GM18517 (cell line): Measurements from ENCODE around the gene PLA2G4B.

Experiments used
- ATAC-seq: cut with Tn5 transposase; IDR thresholded peaks from one replicate; pipeline ENCODE4 v1.9.1; 2021; ENCODE audit warnings: mild to moderate bottlenecking, moderate library complexity; ENCODE audit not compliant: unreplicated experiment

The PLA2G4B gene, protein sequence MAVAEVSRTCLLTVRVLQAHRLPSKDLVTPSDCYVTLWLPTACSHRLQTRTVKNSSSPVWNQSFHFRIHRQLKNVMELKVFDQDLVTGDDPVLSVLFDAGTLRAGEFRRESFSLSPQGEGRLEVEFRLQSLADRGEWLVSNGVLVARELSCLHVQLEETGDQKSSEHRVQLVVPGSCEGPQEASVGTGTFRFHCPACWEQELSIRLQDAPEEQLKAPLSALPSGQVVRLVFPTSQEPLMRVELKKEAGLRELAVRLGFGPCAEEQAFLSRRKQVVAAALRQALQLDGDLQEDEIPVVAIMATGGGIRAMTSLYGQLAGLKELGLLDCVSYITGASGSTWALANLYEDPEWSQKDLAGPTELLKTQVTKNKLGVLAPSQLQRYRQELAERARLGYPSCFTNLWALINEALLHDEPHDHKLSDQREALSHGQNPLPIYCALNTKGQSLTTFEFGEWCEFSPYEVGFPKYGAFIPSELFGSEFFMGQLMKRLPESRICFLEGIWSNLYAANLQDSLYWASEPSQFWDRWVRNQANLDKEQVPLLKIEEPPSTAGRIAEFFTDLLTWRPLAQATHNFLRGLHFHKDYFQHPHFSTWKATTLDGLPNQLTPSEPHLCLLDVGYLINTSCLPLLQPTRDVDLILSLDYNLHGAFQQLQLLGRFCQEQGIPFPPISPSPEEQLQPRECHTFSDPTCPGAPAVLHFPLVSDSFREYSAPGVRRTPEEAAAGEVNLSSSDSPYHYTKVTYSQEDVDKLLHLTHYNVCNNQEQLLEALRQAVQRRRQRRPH

DNA sequence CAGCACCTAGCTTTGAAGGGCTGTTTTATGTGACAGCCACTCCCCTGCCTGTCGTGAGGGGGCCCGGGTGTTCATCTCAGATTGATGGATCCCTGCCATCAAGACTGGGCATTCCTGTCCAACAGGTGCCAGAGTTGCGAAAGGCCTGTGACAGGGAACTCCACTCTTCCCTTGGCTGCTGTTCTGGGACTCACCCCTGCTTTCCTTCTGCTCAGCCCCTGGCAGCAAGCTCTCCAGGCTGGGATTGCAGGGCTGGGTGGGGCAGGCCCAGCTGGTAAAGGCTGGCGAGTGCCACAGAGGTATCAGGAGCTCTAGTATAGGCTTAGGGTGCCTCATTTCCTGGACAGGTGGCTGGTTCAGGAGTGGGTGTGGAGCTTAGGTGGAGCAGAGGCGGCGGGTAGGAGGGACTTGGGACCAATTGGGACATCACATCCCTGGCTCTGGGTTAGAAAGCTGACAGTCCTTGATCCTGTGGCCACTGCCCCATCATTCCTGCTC lies at the start of gene PLA2G4B:
Gene PLA2G4B (plus strand): TSS at position 448 of the 498 bp plus-strand sequence. CDS start 67 bp downstream, outside the sequence.
- ATAC-seq, result no peak

DNA sequence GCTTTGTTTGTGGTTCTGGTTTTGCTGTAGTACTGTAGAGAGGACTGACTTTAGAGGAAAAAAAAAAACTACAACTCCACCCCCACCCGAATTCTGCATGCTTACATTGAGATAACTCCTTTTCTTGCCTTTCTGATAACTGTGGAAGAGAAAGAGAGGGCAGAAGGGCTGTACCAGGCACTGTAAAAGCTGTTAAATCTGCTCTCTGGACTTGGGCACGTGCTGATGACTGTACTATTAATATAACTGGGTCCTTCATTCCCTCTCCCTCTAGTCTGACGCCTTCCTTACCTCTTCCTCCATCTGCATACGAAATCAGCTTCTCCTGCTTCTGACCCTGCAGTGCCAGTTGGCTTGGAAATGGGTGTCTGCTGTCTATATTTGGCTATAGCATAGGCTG lies 49.4 kb upstream of the PLA2G4B start:
- no peak for ATAC-seq

DNA sequence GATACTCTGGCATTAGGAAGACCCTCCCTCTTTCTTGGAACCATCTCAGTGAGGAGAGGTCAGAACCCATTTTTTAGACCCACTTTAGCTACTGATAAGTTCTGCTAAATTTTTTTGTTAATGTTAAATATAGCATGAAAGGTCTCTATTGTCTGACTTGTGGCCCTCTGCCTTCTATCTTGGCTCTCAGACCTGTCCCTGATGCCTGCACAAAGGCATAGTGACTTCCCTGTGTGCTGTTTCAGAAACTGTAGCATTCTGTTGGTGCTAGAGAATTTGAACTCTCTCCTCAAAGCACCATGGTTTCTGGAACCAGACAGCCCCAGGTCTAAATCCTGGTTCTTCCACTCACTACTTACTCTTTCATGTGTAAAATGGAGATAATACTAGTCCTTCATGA lies 49.0 kb upstream of the PLA2G4B start:
- ATAC-seq, result no peak

DNA sequence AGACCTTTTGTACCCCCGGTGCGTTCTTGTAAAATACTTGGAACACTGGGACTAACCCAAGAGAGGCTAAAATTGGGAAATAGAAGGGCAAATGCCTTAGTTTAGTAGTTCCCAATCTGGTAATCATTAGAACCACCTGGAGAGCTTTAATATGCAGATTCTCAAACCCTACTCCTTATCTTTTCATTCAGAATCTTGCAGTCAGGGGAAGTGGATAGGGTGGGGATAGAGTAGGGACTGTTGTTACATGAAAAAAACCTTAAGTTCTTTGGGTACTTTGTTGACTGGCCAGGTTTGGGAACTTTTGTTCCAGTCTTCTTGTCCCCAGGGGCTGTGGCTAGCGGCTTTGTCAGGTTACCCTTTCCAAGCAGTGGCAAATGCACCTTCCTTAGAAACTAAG lies 48.5 kb upstream of the PLA2G4B start:
- ATAC-seq, result no peak

DNA sequence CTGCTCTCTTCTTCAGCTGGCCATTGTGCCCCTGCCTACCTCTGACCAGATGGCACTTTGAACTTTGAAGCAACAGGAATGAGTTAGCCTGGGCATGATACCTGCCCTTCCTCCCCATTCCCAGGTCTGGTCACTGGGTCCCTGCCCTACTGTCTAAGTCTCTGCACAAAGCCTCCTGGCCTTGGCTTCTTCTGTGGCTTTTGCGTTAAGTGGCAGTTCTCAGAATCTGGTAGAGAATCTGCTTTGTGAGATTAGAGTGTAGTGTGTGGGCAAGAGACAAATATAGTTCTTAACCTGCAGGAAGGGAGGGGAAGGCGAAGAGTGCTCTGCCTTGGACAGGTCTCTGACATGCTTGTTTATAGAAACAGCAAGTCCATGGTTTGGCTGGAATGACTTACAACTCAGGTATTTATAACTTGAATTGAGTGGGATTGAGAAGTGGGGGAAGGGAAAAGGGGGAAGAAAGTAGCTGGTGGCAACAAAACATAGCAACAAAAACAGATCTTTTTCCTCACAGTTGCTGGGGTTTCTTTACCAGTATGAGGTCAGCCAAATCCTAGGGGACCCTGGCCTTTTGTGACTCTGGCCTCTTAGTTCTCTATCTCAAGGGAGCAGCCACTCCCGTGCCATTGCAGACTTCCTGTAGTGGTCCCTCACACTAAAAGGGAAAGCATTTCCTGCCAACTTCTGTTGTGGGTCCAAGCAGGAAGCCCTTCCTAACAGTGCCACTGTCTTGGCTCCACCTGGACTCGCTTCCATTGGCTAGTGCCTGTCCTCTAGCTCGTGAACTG lies 47.7 kb upstream of the PLA2G4B start:
- no peak for ATAC-seq

DNA sequence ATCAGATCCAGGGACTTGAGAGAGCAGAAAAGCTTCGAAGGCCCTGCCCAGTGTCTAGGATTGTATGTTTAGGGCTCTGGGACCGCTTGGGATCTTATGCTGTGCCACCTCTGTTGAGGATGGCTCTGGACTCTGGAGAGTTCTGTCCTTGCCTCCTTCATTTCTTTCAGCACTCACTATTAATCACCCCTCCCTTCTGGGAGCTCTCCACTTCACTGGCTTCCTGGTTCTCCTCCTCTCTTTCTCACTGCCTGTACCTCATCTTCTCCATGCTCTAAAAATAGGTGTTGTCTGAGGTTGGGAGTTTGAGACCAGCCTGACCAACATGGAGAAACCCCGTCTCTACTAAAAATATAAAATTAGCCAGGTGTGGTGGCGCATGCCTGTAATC lies 47.1 kb upstream of the PLA2G4B start:
- ATAC-seq, result no peak

DNA sequence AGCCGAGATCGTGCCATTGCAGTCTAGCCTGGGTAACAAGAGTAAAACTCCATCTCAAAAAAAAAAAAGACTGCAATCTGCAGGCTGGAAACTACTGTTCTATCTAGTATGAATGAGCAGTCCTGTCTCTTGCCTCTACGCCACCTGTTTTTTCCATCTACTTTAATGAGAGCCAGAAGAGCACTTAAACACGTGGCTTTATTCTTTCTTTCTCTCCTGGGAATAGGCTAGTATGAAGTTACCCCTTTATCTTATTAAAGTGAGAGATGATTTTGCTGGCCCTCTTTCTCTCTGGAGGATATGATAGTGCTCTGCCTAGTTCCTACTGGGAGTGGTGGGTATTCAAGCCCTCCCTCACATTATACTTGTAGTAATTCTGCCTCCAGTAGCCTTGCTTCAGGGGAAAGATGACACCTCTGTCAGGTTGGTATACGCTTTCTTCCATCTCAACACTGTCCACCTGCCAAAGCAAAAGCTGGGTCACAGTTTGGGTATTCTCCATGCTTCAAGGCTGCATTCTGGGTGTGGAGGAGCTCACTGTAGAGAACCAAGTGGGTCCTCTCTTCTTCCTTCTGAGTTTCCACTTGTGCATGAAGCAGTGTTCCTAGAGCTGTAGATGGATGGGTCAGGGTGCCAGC lies 46.5 kb upstream of the PLA2G4B start:
- ATAC-seq, result no peak

DNA sequence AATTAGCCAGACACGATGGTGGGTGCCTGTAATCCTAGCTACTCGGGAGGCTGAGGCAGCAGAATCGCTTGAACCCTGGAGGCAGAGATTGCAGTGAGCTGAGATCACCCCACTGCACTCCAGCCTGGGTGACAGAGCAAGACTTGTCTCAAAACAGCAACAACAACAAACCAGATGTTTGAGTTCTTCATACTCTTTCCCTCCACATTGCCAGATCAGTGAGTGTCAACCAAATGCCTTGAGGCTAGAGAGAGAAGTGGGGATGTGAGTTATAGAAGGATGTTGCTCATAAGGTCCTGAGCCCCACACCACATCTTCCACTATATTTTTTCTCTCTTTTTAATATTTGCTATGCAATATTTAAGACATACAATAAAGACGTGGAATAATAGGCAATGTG lies 44.6 kb upstream of the PLA2G4B start:
- no peak for ATAC-seq

DNA sequence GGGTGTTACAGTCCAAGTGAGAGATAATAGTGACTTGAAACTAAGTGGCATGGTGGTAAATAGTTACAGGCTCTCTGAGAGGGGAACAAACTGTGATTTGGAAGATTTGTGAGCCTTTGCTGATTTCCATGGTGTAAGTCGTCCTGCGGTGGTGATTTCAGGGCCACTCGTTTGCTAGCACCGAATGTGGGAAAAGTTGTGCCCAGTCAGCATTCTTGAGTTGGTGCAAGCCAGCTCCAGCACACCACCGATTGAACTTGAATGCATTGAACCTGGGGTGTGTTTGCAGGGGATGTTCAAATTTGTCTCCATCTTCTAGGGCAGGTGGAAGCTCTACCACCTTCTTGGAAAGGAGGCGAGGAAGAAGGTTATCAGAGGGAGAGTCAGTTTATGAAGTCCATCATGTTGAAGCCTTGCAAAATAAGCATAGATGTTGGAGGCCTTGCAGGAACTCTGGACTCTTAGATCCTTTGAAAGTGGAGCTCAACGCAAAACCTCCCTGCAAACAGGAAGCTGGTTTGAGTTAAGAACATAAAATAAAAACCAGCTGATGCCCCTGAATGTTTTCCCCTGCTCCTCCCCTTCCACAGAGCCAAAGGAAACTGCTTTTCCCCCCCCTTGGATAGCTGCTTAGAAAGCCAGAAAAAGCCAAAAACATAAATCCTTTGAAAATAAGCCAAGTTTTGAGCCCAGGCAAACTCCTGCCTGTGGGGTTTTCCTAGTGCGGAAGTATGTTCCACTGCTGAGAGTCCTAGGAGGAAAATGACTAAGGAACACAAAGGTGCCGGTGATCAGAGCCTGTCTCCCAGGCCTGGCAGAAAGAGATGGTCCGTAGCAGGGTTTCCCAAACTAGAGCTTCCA lies 42.4 kb upstream of the PLA2G4B start:
- ATAC-seq, result no peak

DNA sequence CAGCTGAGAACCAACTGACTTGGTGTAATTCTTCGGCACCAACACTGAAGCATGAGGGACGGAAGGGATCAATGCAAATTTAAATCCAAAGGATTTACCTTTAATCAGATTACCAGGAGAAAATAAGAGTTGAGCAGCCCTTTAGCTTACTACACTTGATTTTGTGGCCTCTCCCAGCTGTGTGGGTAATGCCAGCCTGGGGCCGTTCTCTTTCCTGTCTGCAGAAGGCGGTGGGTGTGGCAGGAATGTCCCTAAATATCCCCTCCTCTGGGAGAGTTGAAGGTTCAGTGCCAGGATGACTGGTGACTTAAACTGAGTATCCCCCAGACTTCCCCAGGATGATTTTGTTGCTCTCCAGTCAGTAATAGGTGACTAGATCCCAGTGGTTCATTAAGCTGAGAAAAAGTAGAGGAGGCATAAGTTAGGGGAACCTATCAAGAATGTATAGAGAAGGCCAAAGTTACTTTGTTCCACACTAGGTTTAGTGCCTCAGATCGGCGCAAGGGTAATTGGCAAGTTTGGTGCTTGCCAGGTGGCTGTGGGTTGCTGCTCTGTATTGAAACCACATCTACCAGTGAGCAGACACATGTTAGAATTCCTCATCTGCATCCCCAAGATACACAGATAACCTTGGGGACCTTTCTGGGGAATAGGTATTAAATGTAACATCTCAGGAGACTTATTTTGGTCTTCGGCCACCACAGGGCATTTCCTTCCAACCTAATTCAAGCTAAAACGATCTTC lies 41.3 kb upstream of the PLA2G4B start:
- ATAC-seq, result no peak

DNA sequence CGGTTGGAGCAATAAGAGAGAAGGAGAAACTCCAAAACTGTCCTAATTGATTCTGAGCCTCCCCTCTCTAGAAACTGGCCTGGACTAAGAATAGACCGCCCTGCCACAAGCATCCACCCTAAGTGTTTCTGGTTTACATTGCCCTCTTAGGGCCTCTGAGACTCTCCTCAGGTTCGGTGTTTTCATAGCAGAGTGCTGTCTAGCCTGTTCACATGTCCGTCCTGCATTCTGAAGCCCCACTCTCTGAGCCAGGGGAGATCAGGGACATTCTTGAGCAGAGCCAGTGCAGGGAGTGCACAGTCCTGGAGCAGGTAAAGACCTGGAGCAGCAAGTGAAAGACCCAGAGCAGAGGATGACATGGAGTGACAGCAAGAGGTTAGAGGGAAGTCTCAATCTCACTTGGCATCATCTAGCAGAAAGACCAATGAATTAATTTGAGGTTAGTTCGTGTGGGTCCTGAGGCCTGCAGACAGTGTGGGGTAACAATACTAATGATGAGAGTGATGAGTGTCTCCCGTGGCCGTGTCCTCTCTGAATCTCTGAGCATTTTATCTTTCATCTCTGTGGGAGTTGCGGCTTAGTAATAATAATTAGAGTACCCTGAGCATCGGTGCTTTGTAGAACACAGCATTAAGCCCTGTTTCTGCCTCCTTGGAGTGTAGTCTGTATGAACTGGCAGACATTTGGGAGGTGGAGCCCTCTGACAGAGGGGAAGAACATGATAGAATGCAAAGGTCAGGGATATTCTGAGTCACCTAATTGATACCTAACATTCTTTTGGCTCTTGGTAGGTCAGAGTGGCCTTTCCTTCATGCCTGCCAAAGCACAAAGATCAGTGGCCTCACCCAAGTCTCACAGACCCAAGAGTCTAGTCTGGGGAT lies 39.8 kb upstream of the PLA2G4B start:
- no peak for ATAC-seq

DNA sequence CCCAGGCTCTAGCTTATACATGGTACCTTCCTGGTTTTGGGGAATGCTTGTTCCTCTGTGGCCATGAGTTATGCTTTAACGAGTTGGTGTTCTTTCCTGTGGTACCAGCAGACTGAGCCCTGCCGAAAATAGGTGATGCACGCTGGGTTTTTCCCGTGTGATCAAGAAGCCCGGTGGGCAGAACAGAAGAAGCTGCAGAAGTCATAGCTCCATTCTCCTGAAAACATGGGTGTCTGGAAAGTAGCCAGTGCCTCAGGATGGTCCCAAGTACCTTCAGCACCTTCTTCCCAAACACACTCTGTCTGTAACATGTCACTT lies 39.2 kb upstream of the PLA2G4B start:
- ATAC-seq, result no peak

DNA sequence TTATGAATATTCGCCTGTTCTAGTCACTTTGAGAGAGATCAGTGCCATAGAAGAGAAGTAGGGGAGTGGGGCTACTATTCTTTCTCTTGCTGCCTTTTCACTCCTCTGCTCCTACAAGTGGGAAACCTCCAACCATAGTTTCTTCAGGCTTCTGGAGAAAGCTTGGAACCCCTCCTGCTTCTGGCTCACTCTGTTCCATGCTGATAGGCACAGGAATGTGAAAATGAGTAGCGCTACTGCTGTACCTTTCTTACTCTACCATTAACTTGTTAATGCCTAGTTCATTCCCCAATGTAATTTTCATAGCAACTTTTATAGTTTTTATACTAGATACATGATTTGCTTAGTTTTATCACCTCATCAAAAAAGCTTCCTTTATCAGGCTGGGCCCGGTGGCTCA lies 37.5 kb upstream of the PLA2G4B start:
- no peak for ATAC-seq

DNA sequence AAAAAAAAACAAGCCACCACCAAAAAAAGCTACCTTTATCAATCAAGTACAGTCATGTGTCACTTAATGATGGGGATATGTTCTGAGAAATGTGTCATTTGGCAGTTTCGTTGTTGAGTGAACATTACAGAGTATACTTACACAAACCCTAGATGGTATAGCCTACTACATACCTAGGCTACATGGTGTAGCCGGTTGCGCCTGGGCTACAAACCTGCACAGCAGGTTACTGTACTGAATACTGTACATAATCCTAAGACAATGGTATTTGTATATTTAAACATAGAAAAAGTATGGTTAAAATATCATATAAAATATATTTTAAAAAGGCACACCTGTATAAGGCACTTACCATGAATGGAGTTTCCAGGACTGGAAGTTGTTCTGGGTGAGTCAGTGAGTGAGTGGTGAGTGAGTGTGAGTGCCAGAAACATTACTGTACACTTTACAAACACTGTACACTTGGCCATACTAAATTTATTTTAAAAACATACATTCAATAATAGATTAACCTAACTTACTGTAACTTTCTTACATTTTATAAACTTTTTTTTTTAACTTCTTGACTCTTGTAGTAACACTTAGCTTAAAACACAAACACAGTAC lies 36.7 kb upstream of the PLA2G4B start:
- no peak for ATAC-seq

DNA sequence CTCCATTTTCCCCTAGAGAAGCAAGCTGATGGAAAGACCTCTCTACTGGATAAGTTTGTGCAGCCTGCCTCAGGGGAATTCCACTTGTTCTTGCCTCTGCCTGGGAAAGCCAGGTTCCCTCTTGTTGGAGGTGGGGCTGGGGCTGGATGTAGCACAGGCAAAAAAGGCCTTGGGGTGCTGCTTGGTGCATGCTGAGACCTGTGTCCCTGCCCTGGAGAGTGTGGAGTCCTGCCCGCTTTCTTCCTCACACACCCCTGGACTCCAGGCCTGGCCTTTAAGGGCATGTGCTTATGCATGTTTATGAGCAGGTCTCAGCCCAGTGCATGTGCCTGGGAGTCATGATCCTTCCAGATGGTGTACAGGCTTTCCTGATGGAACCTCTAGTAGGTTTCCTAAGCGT lies 34.3 kb upstream of the PLA2G4B start:
- no peak for ATAC-seq

DNA sequence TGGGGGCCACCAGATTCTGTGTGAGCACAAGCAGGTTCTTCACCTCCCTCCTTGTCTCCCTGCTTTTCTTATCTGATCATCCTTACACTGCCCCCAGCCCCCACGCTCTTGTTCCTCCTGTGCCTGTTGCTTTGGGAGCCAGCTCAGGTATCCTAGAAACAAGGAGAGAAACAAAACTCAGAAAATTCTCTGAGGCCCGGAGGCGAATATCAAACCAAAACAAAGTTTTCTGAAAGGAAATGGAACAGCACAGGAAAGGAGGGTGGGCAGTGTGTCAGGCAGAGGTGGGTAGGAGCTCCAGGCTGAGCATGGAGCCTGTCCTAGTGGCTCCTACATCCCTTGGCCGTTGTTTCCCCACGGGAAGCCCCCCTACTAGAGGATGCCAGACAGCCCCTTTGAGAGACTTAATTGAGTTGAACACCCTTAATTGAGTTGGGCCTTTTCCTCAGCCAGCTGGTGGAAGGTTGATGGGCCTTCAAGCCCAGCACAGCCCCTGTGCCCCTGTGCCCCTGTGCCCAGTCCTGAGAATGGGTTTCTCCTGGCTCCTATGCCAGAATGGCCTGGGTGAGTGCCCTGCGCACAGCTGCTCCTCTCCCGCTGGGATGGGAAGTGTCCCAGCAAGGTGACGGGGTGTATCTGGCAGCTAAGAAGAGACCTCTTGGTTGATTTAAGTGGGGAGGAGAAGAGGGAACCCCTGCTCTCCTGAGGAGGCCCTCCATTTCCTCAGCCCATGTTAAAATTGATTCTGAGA lies 33.6 kb upstream of the PLA2G4B start:
- no peak for ATAC-seq

DNA sequence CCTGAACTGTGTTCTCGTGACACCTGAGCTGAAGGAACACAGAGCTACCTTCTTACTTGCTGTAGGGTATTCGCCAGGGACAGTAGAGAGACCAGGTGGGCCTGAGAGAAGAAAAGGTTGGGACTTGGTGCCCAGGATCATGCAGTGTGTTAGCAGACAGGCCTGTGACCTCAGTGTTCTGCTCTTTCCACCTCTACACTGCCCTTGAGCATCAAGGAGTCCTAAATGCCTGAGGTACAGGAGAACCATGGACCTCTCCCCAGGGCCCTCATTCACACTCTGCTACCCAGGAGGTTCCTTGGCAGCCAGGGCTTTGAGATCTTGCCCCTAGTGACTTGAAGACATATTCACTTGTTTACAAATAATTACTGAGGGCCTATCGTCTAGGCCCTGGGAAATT lies 32.9 kb upstream of the PLA2G4B start:
- ATAC-seq, result no peak
